ENCODE measurements around the gene GNAS-AS1.

DNA sequence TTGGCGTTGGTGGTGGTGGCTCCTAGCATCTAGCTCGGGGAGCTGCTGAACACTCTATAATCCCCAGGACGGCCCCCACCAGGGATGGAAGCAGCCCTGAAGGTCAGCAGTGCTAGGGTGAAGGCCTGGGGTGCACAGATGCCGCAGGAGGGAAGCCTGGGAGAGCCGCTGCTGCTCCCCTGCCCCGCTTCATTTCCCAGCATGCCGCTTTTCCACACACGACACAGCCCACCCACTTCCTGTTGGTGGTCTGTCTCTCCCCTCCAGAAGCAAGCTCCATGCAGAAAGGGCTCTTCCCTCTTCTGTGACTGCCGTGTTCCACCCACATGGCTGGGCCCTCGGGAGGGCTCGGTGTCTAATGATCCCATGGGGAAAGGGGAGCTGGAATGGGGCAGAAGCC lies 35.3 kb downstream of the GNAS-AS1 start:
- TF ChIP-seq YY1 (IDR thresholded peaks at IDR 0.05; ENCODE audit: insufficient read depth, insufficient read length) (no peak), SUZ12 (IDR thresholded peaks at IDR 0.05; ENCODE audit: extremely low read depth, insufficient read depth, insufficient read length) (no peak)

Measured in NT2/D1 (cell line).